HG03442 (cell line): Measurements from ENCODE around the gene RDH8.

Experiments
- ATAC-seq: cut with Tn5 transposase; IDR thresholded peaks from one replicate; pipeline ENCODE4 v1.9.1; 2021; ENCODE audit warnings: mild to moderate bottlenecking, moderate library complexity; ENCODE audit not compliant: unreplicated experiment

The RDH8 gene

GRCh38 chr19:10036601-10037071 lies 23.4 kb downstream of the RDH8 start:
- ATAC-seq, result no peak

- no peak for ATAC-seq
Measured at GRCh38 chr19:10037367-10037766, 24.1 kb downstream of the RDH8 start.

GRCh38 chr19:10037809-10038208 lies 24.5 kb downstream of the RDH8 start:
- ATAC-seq, result no peak

DNA sequence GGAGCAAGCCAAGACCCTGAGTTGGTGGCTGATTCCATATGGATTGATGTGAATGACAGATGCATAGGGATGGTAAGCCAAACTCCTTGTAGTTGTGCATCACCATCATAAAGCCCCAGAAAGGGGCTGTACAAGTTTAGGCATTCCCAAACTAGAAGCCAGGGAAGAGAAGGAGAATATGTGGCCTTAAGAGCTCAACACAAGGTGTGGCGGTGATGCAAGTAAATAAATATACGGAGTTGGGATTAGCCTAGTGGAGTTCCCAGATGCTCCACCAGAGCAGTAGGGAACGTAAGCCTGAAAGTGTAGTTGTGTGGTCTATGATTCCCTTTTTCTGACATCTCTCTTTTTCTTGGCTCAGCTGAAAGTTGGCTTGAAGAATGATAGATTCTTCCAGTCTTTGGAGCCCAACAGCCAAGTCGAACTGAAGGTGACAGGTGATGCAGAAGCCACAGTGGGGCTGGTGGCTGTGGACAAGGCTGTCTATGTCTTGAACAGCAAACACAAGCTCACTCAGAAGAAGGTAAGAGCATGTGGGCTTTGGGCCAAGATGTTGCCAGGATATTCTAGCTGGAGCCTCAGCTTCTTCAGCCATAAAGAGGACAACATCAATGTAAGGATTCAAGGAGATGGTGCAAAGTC lies 30.1 kb downstream of the RDH8 start:
- no peak for ATAC-seq

GRCh38 chr19:10044390-10044789 lies 31.1 kb downstream of the RDH8 start:
- ATAC-seq, result no peak

DNA sequence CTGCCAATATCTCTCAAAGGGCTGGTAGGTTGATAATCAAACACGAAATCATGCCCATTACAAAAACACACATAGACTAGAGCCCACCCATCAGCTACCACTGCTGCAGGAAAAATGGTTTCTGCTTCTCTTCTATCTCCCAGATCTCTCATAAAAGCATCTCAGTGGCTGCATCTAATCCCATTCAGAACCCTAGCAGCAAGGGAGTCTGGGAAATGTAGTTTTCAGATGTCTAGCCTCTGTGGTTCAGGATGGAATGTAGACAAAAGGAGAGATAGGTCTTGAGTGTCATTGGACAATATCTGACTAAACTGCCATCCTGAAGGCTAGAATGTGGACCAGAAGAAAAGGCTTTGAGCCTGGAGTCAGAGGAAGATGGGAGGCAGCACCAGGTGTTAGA lies 32.1 kb downstream of the RDH8 start:
- no peak for ATAC-seq

GRCh38 chr19:10049626-10050025 lies 36.3 kb downstream of the RDH8 start:
- no peak for ATAC-seq

GRCh38 chr19:10052602-10053360 lies 39.5 kb downstream of the RDH8 start:
- no peak for ATAC-seq

DNA sequence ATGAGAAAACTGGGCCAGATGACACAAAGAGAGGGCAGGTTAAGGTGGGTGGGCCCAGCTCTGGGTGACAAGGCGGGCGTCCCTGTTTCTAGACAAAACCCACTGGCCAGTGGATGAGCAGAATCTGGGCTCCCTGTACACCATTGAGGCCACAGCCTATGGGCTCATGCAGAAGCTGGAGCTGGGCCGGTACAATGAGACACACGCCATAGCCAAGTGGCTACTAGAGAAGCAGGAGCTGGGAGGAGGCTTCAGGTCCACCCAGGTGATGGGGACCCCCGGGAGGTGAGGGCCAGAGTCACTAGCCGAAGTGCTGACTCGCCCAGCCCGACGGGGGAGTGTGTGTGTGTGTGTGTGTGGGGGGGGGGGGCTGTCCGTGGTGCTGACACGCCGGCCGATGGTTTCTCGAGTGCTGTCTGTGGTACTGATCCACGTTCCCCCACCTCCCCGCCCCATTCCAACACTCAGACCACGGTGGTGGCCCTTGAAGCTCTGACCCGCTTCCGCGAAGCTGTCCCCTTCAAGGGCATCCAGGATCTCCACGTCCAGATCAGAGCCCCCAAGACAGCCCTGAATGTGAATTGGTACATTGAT lies 48.5 kb downstream of the RDH8 start:
- ATAC-seq, result no peak

DNA sequence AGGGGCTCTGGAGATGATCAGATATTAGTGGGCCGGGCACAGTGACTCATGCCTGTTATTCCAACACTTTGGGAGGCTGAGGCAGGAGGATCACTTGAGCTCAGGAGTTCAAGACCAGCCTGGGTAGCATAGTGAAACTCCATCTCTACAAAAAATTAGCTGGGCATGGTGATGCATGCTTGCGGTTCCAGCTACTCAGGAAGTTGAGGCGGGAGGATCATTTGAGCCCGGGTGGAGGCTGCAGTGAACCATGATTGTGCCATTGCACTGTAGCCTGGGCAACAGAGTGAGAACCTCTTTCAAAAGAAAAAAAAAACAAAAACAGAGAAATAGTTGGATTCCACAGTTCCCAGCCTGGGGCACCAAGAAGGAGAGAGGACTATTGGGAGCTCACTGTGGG lies 54.9 kb downstream of the RDH8 start:
- ATAC-seq, result no peak

DNA sequence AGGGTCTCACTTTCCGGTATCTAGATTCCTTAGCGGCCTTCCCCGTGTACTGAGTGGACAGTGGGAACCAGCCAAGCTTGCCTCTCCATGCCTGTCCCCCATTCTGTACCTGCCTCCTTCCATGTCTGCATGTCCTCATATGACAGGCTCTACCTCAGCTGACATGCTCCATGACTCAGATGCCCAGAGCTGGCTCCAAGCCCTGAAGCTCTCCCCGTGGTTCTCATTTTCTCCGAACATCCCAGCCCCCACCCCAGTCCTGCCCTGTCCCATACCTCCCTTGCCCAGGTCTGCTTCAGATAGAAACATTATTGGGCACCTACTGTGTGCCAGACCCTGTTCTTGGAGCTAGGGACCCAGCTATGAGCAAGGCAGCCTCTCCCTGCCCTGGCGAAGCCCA lies 55.8 kb downstream of the RDH8 start:
- ATAC-seq, result no peak

GRCh38 chr19:10070730-10071446 lies 57.6 kb downstream of the RDH8 start:
- no peak for ATAC-seq
